Hematopoietic multipotent progenitor cell treated with erythropoietin and hydrocortisone succinate and interleukin-3 and kit ligand, for 8 days (in vitro differentiated cells): ENCODE measurements around the gene IQGAP3.
"Not testable (repeated sequence)": the region's sequence is repeated elsewhere in the genome, so short reads cannot be mapped to it uniquely, and the experiment has no call there.

Source experiments
- DNase-seq: peaks from one replicate; pipeline ENCODE4 v3.0.0-alpha.2; 2015

Gene IQGAP3

DNA sequence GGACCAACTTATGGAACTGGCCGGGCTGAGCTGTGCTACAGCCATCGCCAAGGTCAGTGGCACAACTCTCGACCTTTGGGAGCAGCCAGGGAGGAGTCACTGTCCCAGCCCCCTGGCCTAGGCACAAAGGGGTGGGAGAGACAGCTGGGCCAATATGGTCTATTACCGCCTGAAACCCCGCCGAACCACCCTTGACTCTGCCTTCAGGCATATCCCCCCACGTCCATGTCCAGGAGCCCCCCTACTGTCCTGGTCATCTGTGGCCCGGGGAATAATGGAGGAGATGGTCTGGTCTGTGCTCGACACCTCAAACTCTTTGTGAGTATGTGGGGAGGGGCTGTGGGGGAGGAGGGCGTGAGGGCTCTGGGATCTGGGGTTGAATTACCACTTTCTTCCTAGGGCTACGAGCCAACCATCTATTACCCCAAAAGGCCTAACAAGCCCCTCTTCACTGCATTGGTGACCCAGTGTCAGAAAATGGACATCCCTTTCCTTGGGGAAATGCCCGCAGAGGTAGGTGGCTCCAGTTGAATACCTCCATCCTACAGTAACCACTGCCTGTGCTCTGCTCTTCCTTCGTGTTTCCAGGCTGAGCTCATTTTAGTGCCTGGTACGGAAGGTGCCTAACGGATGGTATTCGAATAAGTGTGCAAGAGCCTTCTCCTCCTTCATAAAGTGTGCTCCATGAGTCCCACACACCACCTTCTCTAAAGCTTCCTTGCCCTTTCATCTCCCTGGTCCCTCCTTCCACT, 20.0 kb upstream of the IQGAP3 start:
- DNase-seq: no peak

DNA sequence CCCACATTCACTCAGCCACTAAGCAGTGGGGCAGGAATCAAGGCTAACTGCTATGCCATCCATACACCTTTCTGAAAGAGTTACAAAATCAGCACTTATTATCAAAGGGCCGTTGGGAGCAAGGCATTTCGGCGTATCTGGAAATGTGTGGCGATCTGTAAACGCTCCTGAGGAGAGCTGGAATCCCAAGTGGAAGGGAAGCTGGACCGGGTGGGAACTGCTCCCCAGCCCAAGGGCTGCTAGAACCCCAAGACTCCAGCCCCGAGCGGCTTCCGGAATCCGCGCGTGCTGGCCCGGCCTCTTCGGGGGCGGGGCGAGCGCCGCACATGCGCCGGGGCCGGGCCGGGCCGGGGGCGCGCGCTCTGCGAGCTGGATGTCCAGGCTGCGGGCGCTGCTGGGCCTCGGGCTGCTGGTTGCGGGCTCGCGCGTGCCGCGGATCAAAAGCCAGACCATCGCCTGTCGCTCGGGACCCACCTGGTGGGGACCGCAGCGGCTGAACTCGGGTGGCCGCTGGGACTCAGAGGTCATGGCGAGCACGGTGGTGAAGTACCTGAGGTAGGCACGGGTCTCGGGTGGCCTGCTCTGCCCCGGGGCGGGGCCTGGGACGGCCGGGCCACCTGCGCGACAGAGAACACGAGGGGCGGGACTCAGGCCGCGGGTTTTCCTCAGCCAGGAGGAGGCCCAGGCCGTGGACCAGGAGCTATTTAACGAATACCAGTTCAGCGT, 19.2 kb upstream of the IQGAP3 start, which contains the start of gene NAXE:
Gene NAXE (plus strand): TSS at position 345 of the 726 bp plus-strand sequence. CDS start 29 bp downstream, at position 374.
- DNase-seq: peak; percentile 72

DNA sequence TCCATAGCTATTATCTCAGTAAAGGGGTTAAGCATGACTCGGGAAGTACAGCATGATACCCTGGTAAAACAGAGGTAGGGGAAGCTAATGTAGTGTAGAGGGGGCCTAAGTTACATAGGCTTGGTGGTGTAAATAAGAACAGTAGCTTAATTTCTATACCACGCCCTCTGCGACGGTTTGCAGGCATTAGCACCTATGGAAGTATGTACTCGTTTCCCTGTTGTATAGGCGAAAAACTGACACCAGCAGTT, 18.7 kb upstream of the IQGAP3 start:
- no peak for DNase-seq

DNA sequence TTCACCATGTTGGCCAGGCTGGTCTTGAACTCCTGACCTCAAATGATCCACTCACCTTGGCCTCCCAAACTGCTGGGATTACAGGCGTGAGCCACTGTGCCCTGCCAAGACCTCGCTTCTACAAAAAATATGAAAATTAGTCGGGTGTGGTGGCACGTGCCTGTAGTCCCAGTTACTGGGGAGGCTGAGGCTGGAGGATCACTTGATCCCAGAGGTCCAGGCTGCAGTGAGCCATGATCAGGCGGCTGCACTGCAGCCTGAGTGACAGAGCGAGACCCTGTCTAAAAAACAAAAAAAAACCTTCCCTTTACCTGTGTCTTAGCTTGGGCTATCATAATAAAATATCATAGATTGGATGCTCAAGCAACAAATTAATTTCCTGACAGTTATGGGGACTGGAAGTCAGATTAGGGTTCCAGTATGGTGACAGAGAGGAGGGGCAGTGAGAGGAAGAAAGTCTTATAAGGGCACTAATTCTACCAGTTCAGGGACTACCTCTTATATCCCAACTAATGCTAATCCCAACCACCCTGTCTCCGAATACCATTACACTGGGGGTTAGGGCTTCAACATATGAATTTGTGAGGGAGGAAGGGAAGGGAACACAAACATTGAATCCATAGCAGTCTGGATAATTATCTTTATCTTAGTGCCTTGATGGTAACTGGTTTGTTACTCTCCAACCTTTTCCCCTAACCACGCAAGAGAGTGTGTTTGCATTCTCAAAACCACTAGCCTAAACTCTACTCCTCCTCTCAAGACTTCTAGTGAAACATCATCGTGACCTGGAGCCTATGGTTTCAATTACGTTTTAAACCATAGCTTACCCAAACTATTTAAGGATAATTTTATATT, 18.2 kb upstream of the IQGAP3 start:
- DNase-seq: no peak

DNA sequence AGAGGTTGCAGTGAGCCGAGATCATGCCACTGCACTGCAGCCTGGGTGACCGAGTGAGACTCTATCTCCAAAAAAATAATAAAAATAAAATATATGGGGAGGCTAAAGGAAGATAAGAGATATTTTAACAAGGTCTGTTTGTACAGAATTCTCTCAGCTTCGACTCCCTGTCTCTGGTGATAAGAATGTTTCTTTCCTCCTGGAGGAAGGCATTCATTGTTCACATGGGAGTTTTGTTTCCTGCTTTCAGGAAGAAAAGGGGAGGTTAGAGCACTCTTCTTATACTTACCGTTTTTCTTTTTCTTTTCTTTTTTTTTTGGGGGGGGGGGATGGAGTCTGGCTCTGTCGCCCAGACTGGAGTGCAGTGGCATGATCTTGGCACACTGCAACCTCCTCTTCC, 17.2 kb upstream of the IQGAP3 start:
- DNase-seq: no peak

DNA sequence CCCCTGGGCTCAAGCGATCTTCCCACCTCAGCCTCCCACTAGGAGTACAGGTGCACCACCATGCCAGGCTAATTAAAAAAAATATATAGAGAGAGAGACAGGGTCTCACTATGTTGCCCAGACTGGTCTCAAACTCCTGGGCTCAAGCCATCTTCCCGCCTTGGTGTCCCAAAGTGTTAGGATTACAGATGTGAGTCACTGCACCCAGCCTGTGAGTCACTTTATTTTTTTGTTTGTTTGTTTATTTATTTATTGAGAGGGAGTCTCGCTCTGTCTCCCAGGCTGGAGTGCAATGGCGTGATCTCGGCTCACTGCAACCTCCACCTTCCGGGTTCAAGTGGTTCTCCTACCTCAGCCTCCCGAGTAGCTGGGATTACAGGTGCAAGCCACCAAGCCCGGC, 15.6 kb upstream of the IQGAP3 start:
- DNase-seq: not testable (repeated sequence)

DNA sequence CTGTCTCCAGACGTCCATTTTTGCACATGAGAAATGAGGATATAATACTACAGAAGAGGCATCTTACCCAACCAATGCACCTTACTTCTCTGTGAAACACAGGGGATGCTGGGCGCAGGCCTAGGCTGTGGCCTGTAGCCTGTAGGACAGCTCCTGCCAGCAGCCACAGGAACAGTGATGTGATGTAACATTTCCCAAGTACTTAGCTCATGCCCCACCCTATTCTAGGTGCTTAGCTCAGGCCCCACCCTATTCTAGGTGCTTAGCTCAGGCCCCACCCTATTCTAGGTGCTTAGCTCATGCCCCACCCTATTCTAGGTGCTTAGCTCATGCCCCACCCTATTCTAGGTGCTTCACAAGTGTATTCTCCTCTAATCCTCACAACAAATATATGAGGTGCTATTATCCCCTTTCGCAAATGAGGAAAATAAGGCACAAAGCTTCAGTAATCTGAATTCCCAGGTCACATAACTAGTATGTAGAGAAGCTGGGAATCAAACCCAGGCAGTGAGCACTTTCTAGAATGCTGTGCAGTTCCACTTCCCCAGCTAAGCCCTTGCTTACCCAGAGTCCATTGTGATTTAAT, 14.6 kb upstream of the IQGAP3 start:
- no peak for DNase-seq

DNA sequence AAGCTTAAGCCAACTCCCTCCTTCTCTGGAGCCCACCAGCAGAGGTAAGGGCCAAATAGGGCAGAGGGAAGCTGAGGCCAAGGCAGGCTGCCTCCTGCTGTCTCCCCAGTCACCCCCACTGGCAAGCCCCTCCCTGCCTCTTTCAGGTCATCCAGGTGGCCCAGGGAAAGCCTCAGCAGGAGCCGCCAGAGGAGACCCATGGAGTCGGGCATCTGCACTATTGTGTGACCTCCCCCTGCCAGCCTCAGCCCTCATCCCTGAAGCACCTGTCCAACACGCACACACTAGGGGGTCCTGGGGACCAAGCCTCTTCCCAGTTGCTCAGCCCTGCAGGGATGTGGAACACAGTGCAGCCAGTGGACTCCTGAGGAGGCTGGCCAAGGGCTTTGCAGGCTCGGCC, 14.0 kb upstream of the IQGAP3 start:
- no peak for DNase-seq

DNA sequence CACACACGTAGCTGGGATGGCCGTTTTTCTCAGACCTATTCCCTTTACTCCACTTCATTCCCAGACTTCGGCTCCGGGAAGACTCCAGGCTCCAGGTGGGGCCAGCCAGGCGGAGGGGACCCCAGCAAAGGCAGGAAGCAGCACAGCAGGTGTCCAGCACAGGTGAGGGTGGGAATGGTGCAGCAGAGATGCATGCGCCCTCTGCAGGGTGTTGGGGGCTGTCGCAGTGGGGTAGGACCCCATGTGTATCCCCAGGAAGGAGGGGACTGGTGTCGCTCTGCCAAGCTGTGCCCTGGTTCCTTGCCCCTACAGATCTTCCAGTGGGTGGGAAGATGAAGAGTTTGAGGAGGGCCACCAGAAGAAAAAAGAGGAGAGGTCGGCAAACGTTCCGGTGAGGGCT, 12.4 kb upstream of the IQGAP3 start:
- no peak for DNase-seq

DNA sequence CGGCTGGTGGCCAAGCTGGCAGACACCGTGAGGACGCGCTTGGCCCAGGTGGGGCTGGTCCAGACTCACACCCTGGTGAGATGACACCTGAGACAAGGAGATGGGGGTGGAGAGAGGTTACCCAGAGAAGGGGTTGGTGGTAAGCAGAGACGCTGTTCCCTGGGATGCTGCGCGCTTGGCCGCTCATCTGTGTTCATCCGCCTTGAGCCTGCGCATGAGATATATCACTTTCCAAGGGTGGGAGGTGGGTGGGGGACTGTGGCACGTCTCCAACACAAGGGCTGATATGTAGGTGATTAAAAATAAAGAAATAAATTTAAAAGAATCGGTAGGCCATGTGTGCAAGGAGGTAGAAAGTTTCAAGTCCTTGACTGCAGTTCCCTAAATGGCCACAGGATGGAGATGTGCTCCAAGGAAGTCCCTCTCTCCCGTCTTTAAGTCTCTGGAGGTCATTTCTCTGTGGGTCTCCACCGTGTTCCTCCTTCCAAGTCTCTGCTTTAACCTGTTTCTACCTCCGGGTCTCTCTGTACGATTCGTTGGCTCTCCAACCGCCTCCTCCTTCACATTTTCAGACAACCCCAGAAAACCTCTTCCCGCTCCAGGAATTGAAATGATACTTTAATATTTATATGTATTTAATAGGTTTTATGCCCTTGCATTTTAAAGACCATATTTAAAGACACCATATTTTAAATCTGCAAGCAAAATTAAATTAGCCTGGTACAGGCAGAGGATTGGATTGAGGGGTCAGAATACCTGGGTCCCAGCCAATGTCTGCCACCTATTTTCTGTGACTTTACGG, 11.7 kb upstream of the IQGAP3 start:
- DNase-seq: peak; percentile 85

DNA sequence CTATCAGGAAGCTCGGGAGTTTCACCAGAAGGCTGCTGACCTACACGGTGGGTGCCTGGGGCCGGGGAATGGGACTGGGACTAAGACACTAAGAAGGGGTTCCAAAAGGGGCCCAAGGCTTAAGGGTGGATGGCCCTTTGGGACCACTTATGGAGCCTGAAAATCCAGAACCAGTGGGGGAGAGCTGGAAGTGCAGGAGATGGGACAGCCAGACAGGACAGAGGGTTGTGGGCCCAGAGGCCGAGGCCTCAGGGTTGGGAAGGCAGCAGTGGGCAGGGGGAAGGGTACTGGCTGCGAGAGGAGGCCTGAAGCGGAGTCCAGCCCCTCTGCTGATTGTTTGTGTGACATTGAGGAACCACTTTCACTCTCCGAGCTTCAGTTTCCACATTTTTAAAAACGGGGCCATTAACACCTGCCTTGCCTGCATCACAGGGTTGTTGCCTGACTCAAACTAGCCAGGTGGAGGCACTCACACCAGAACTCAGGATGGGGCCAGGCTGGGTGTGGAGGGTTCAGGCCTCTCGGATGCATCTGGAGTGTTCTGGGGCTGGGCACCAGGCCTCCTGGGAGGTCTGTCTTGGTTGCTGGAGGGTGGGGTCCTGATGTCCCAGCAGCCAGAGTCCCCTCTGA, 10.1 kb upstream of the IQGAP3 start:
- no peak for DNase-seq

DNA sequence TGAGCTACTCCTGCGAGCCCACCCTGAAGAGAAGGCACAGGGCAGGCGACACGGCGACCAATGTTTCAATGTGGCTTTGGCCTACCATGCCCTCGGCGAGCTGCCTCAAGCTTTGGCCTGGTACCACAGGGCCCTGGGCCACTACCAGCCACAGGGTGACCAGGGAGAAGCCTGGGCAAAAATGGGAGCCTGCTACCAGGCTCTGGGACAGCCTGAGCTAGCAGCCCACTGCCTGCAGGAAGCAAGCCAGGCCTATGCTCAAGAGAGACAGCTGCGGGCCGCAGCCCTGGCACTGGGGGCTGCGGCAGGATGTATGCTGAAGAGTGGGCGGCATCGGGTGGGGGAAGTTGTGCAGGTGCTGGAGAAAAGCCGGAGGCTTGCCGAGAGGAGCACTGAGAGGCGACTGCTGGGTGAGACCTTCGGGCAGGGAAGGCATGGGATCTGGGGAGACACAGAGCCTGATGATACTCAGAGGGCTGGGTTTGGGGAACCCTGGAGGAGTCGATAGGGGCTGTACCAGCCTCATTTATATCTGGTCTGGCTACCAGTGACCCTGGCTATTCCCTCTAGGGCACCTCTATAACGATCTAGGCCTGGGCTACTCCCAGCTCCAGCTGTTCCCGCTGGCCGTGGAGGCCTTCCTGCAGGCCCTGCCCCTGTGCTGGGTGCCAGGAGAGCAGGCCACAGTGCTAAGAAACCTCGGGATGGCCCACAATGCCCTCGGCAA, 9.5 kb upstream of the IQGAP3 start:
- no peak for DNase-seq

DNA sequence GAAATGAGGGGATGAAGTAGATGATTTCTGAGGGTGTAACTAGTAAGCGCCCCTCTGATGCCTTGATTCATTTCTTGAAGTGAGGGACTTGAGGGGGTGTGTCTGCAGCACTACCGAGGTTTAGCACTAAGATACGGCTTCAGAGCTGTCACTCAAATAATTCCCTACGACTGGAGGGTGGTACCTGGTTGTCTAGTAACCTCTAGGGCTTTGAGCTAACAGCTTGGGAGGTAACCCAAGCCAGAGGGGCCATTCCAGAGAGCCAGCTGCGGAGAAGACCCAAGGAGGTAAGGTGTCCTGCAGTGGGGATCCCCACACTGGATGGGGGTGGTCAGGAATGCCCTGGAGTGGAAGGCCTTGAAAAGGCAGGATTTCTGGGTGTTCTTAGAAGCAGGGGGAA, 7.1 kb upstream of the IQGAP3 start, which contains the start of gene TTC24:
Gene TTC24 (plus strand): TSS at position 252 of the 400 bp plus-strand sequence. CDS start 1,642 bp downstream, outside the sequence.
- DNase-seq: no peak

DNA sequence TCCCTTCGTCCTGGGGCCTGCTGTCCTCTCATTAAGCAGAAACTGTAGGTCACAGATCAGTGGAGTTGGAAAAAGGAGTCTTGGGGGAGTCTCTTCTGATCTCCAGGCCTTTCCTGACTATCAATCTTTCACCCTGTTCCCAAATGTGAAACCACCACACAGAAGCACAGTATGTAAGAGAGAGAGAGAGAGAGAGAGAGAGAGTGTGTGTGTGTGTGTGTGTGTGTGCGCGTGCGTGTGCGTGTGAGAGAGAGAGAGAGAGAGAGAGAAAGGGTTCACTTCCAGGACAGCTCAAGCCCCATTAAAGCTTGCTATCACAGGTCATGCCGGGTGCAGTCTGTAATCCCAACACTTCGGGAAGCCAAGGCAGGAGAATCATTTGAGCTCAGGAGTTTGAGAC, 5.7 kb upstream of the IQGAP3 start:
- DNase-seq: no peak

DNA sequence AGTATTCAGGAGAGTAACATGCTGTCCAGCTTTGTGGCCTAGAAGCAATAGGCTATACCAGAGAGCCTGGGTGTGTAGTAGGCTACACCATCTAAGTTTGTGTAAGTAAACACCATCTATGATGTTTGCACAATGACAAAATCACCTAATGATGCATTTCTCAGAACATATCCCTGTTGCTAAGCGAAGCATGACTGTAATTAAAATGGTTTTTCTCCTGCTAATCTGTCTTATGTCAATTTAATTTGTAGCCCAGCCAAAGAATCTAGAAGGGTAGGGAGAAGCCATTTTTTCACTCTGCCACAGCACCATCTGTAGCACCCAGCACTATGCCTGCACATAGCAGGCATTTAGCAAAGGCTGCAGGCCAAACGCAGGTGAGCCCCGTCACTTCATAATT, 5.2 kb upstream of the IQGAP3 start:
- DNase-seq: no peak

DNA sequence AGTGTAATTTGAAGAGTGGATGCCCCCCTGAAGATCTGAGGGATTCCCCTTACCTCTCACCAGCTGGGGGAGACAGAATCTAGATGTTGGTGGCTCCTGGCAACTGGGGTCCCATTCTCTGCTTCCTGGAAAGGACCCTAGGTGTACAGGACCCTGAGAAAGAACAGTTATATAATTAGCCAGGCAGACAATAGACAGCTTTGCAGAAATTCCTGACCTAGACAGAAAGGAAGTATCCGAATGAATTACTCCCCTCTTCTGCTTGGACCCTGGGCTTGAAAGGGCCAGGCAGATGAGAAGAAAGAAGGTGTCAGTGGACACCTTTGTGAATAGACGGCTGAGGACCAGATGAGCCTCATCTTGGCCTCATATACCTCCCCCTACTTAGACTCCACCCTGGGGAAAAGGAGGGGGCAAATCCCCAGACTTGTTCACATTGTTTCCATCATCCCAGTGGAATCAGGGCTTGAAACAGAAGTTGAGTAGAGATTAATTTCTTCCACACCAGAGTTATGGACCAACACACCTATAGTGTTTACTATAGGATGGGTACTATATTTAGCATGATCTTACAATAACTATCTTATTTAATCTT, 1.8 kb upstream of the IQGAP3 start:
- no peak for DNase-seq

DNA sequence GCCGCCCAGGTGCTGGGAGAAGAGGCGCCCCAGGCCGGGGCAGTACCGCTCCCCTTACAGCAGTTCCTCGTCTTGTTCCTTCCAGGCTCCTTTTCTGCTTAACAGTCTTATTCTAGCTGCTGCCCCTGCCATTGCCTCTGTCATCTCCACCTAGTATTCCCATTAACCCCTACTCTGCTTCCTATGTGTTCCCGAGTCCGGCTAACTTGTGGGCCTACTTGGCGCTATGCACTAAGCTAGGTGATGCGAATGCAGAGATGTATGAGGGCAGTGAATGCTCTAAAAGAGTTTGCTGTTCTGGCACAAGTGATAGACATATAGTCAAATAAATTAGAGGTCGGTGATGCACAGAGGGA, 276 bp upstream of the IQGAP3 start:
- DNase-seq: no peak

DNA sequence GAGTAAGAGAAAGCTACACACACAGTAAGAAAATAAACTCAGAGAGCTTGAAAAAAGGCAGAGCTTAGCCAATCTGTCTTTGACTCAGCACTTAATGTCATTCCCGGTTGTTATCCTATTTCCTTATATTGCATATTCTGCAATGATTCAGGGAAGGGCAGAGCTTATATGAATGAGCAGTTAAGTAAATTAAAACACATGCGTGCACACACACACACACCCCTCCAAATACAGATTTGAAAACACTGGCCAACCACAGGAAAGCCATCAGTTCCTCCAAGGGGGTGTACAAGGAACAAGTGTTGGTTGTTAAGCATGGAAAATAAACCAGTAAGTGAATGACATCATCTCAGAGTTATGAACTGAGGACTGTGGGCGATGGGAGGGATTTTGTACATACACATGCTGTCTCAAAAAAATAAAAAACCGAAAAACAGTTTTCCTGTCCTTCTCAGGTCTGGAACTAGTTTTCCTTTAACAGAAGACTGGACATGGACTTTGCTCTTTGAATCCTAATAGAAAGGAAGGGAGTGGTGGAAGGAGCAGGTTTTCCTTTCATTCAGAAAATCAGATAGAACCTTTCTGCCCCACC, 1.0 kb downstream of the IQGAP3 start:
- DNase-seq: no peak

DNA sequence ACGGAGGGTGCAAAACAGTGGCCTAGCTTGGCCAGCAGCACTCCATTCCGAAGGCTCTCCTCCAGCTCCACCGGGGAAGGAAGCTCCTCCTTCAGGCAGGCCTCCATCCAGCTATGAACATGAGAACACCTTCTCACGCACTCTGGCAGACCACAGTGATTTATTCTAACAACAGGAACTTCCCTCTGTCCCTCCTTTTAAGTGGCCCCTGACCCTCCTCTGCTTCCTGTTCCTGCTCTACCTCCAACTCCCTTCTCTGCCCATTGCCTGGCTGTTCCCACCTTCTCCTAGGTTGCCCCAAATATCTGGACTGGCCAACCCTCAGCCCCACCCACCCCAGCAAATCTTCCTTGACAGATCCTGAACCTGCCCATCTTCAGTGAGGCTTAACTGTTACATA, 5.9 kb downstream of the IQGAP3 start:
- DNase-seq: no peak

DNA sequence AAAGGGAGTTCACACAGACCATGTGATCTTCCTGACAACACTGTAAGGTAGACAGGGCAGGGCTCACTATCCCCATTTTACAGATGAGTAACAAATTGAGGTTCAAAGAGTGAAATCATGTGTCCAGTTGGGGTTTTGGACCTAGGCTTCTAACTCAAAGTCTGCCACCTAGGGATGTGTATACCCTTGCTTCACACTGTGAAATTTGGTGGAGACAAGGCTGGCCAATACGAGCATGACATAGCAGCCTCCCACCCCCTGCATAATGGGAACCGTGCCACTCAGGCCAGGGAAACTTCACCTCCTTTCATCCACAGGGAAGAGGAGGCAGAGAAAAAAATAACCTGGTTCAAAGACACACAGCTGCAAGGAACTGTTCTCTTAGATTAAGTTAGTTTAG, 6.8 kb downstream of the IQGAP3 start:
- no peak for DNase-seq
